MM.1S (cell line): Measurements from ENCODE around the gene KLHDC9.

Experiments used
- CTCF ChIP-seq: fragments of 300-600 bp; sonication (generic); IDR thresholded peaks from 2 replicates; pipeline ENCODE4 v1.5.1; 2016; ENCODE audit warnings: antibody characterized with exemption, low read length, mixed read lengths
- EZH2phosphoT487 ChIP-seq: fragments of 300-600 bp; sonication (generic); IDR thresholded peaks from 2 replicates; pipeline ENCODE4 v1.6.1; 2018; ENCODE audit warnings: antibody characterized with exemption, low read length

- no peak for TF ChIP-seq CTCF
- no peak for TF ChIP-seq EZH2phosphoT487
Observed at GRCh38 chr1:161131523-161132409, 33.6 kb downstream of the KLHDC9 start.
